BE2C (cell line): ENCODE data around the gene MVP.

ENCODE experiments used
- DNase-seq: peaks from one replicate; pipeline ENCODE4 v3.0.0-alpha.2; 2020
- H3K27me3 ChIP-seq: fragments of 250-450 bp; sonication (Bioruptor Pico); 2 replicates; pipeline ENCODE4 v1.5.1; 2020; ENCODE audit warnings: mild to moderate bottlenecking
- H3K36me3 ChIP-seq: fragments of 250-450 bp; sonication (Bioruptor Pico); 2 replicates; pipeline ENCODE4 v1.5.1; 2020; ENCODE audit warnings: mild to moderate bottlenecking
- H3K4me1 ChIP-seq: fragments of 250-450 bp; sonication (Bioruptor Pico); 2 replicates; pipeline ENCODE4 v1.5.1; 2020
- H3K4me3 ChIP-seq: 2 replicates; pipeline ENCODE4 v1.5.1; 2011; ENCODE audit warnings: low read depth, low read length
- H3K9me3 ChIP-seq: fragments of 250-450 bp; sonication (Bioruptor Pico); 2 replicates; pipeline ENCODE4 v1.5.1; 2020
- TF ChIP-seq, protein P1 (sequence below): IDR thresholded peaks from 2 replicates; pipeline ENCODE4 v1.5.1; 2012; ENCODE audit warnings: mild to moderate bottlenecking, low read depth, low read length

The MVP gene

GRCh38 chr16:29834079-29834478 is 13.8 kb downstream of the MVP start:
- no peaks in the 10 kb centered on the region for H3K4me1 ChIP-seq
- no peak for DNase-seq
- TF ChIP-seq, protein P1, sequence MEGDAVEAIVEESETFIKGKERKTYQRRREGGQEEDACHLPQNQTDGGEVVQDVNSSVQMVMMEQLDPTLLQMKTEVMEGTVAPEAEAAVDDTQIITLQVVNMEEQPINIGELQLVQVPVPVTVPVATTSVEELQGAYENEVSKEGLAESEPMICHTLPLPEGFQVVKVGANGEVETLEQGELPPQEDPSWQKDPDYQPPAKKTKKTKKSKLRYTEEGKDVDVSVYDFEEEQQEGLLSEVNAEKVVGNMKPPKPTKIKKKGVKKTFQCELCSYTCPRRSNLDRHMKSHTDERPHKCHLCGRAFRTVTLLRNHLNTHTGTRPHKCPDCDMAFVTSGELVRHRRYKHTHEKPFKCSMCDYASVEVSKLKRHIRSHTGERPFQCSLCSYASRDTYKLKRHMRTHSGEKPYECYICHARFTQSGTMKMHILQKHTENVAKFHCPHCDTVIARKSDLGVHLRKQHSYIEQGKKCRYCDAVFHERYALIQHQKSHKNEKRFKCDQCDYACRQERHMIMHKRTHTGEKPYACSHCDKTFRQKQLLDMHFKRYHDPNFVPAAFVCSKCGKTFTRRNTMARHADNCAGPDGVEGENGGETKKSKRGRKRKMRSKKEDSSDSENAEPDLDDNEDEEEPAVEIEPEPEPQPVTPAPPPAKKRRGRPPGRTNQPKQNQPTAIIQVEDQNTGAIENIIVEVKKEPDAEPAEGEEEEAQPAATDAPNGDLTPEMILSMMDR: no peak
- no peaks in the 10 kb centered on the region for H3K9me3 ChIP-seq
- H3K36me3 ChIP-seq: no peaks in the 10 kb centered on the region
- no peak overlapping the region for H3K4me3 ChIP-seq
- H3K27me3 ChIP-seq: no peaks in the 10 kb centered on the region

- no peaks in the 10 kb centered on the region for H3K36me3 ChIP-seq
- no peak for DNase-seq
- TF ChIP-seq, protein P1: no peak
Measured at GRCh38 chr16:29835926-29836325, 15.7 kb downstream of the MVP start.

DNA sequence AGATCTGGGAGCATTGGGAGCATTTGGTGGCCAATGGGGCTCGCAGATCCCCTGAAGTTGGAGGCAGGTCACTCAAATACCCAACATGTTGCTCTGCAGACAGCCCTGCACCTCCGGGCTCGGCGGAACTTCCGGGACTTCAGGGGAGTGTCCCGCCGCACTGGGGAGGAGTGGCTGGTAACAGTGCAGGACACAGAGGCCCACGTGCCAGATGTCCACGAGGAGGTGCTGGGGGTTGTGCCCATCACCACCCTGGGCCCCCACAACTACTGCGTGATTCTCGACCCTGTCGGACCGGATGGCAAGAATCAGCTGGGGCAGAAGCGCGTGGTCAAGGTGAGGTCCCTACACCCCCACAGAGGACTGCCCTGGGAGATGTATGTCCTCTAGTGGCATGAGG is 16.4 kb downstream of the MVP start:
- TF ChIP-seq, protein P1: no peak
- Histone ChIP-seq H3K27me3 (no peaks in the 10 kb centered on the region), H3K36me3 (no peaks in the 10 kb centered on the region), H3K4me3 (no peak overlapping the region), H3K9me3 (no peaks in the 10 kb centered on the region), H3K4me1 (no peaks in the 10 kb centered on the region)
- DNase-seq: no peak

More at GRCh38 chr16:29835926-29836325, 15.7 kb downstream of the MVP start:
- no peaks in the 10 kb centered on the region for H3K9me3 ChIP-seq
- no peaks in the 10 kb centered on the region for H3K27me3 ChIP-seq
- H3K4me3 ChIP-seq: no peak overlapping the region
- no peaks in the 10 kb centered on the region for H3K4me1 ChIP-seq

DNA sequence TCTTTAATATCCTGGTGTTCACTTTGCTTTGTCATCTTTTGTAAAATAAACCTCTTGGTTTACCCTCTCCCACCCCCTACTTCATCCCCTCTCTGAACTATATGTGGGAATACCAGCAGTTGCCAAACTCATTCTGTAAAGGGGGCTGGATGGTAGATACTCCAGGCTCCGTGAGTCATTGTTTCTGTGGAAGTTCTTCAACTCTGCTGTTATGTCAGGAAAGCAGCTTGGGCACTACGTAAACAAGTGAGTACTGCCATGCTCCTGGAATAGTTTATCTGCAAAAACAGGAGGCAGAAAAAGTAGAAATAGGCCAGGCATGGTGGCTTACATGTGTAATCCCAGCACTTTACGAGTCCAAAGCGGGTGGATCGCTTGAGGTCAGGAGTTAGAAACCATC is 17.6 kb downstream of the MVP start:
- Histone ChIP-seq H3K36me3 (no peaks in the 10 kb centered on the region), H3K4me3 (no peak overlapping the region), H3K4me1 (no peaks in the 10 kb centered on the region), H3K27me3 (no peaks in the 10 kb centered on the region), H3K9me3 (no peaks in the 10 kb centered on the region)
- DNase-seq: no peak
- TF ChIP-seq, protein P1: no peak

GRCh38 chr16:29839822-29840221 is 19.6 kb downstream of the MVP start:
- no peak overlapping the region for H3K4me3 ChIP-seq
- no peaks in the 10 kb centered on the region for H3K36me3 ChIP-seq

GRCh38 chr16:29840240-29840639 is 20.0 kb downstream of the MVP start:
- Histone ChIP-seq H3K9me3 (no peaks in the 10 kb centered on the region), H3K4me3 (no peak overlapping the region), H3K27me3 (no peaks in the 10 kb centered on the region), H3K36me3 (no peaks in the 10 kb centered on the region), H3K4me1 (no peaks in the 10 kb centered on the region)
- DNase-seq: no peak
- TF ChIP-seq, protein P1: no peak

More at GRCh38 chr16:29839822-29840221, 19.6 kb downstream of the MVP start:
- Histone ChIP-seq H3K27me3 (no peaks in the 10 kb centered on the region), H3K9me3 (no peaks in the 10 kb centered on the region), H3K4me1 (no peaks in the 10 kb centered on the region)
- TF ChIP-seq, protein P1: no peak
- no peak for DNase-seq
